Measurements from ENCODE around the gene RASA4B.
"Not testable (repeated sequence)": the region's sequence is repeated elsewhere in the genome, so short reads cannot be mapped to it uniquely, and the experiment has no call there.

Gene RASA4B

GRCh38 chr7:102517550-102518147 is at the start of gene RASA4B:
Gene RASA4B, minus strand, starts transcription at chr7:102517777. Its CDS starts 67 bp downstream, at chr7:102517710.
- DNase-seq, result not testable (repeated sequence)

GRCh38 chr7:102550808-102551422 is 33.3 kb upstream of the RASA4B start, which contains the start of gene SPDYE2:
Gene SPDYE2, plus strand, starts transcription at chr7:102551226. Its CDS starts 2,030 bp downstream, at chr7:102553256.
- DNase-seq, result not testable (repeated sequence)

GRCh38 chr7:102546353-102546752 is 28.8 kb upstream of the RASA4B start:
- DNase-seq, result not testable (repeated sequence)

- DNase-seq, result not testable (repeated sequence)
Observed at GRCh38 chr7:102545288-102545687, 27.7 kb upstream of the RASA4B start.

- not testable (repeated sequence) for DNase-seq
Observed at GRCh38 chr7:102544372-102544771, 26.8 kb upstream of the RASA4B start.

GRCh38 chr7:102543596-102543995 is 26.0 kb upstream of the RASA4B start, which contains the start of gene UPK3BL2:
Gene UPK3BL2, minus strand, starts transcription at chr7:102543696. Its CDS starts 60 bp downstream, at chr7:102543636.
- DNase-seq, result not testable (repeated sequence)

- DNase-seq, result not testable (repeated sequence)
Observed at GRCh38 chr7:102542771-102543170, 25.2 kb upstream of the RASA4B start.

- not testable (repeated sequence) for DNase-seq
Observed at GRCh38 chr7:102542083-102542482, 24.5 kb upstream of the RASA4B start.

GRCh38 chr7:102540604-102541003 is 23.0 kb upstream of the RASA4B start:
- not testable (repeated sequence) for DNase-seq

GRCh38 chr7:102535062-102535615 is 17.6 kb upstream of the RASA4B start:
- DNase-seq, result not testable (repeated sequence)

GRCh38 chr7:102532127-102532526 is 14.6 kb upstream of the RASA4B start:
- DNase-seq, result not testable (repeated sequence)

GRCh38 chr7:102531583-102531982 is 14.0 kb upstream of the RASA4B start:
- DNase-seq, result not testable (repeated sequence)

- not testable (repeated sequence) for DNase-seq
Observed at GRCh38 chr7:102527822-102528793, 10.5 kb upstream of the RASA4B start.

- DNase-seq, result not testable (repeated sequence)
Observed at GRCh38 chr7:102527182-102527581, 9.6 kb upstream of the RASA4B start.

- DNase-seq, result not testable (repeated sequence)
Observed at GRCh38 chr7:102524803-102525202, 7.2 kb upstream of the RASA4B start.

GRCh38 chr7:102520797-102521196 is 3.2 kb upstream of the RASA4B start:
- not testable (repeated sequence) for DNase-seq

- DNase-seq, result not testable (repeated sequence)
Observed at GRCh38 chr7:102516951-102517350, 626 bp downstream of the RASA4B start.

- DNase-seq, result not testable (repeated sequence)
Observed at GRCh38 chr7:102515889-102516288, 1.7 kb downstream of the RASA4B start.

GRCh38 chr7:102514881-102515721 is 2.5 kb downstream of the RASA4B start:
- not testable (repeated sequence) for DNase-seq

GRCh38 chr7:102512642-102513221 is 4.8 kb downstream of the RASA4B start:
- not testable (repeated sequence) for DNase-seq

- DNase-seq, result not testable (repeated sequence)
Observed at GRCh38 chr7:102511860-102512522, 5.6 kb downstream of the RASA4B start.
